SK-N-SH treated with all-trans-retinoic acid at 6 μM for 48 hours (cell line): Measurements from ENCODE around the gene ITPKB.

Experiments
- ATAC-seq: fragments of 200-7000 bp; cut with Tn5 transposase; 3 replicates; pipeline ENCODE4 v1.9.1; 2020; ENCODE audit warnings: mild to moderate bottlenecking, moderate library complexity
- ARNTL ChIP-seq: fragments of 450-650 bp; formaldehyde crosslinking; IDR thresholded peaks from 2 replicates; pipeline ENCODE4 v1.5.0; 2020; ENCODE audit warnings: low read depth, mild to moderate bottlenecking, moderate library complexity, borderline replicate concordance
- BACH2 ChIP-seq: fragments of 250-450 bp; sonication (Bioruptor Pico); IDR thresholded peaks from 2 replicates; pipeline ENCODE4 v1.9.0; 2021; ENCODE audit warnings: mild to moderate bottlenecking, borderline replicate concordance
- CREB5 ChIP-seq: fragments of 250-450 bp; sonication (Bioruptor Pico); IDR thresholded peaks from 2 replicates; pipeline ENCODE4 v1.5.1; 2020; ENCODE audit warnings: low read depth, mild to moderate bottlenecking, moderate library complexity
- CSDC2 ChIP-seq: fragments of 250-450 bp; sonication (Bioruptor Pico); IDR thresholded peaks from 2 replicates; pipeline ENCODE4 v1.5.0; 2020; ENCODE audit warnings: mild to moderate bottlenecking, moderate library complexity
- CSRNP3 ChIP-seq: fragments of 250-450 bp; sonication (Bioruptor Pico); IDR thresholded peaks from 2 replicates; pipeline ENCODE4 v1.5.1; 2021; ENCODE audit warnings: mild to moderate bottlenecking, moderate library complexity
- ESRRG ChIP-seq: fragments of 250-450 bp; sonication (Bioruptor Pico); IDR thresholded peaks from 2 replicates; pipeline ENCODE4 v1.6.1; 2021; ENCODE audit warnings: mild to moderate bottlenecking
- GLIS3 ChIP-seq: fragments of 250-450 bp; sonication (Bioruptor Pico); IDR thresholded peaks from 2 replicates; pipeline ENCODE4 v1.5.0; 2020; ENCODE audit warnings: mild to moderate bottlenecking, moderate library complexity
- ISL1 ChIP-seq: fragments of 250-450 bp; sonication (Bioruptor Pico); IDR thresholded peaks from 2 replicates; pipeline ENCODE4 v2.1.2; 2022; ENCODE audit warnings: mild to moderate bottlenecking, moderate library complexity
- OSR1 ChIP-seq: fragments of 250-450 bp; sonication (Bioruptor Pico); IDR thresholded peaks from 2 replicates; pipeline ENCODE4 v1.8.0; 2022; ENCODE audit warnings: moderate library complexity, mild to moderate bottlenecking, inconsistent platforms
- PATZ1 ChIP-seq: fragments of 250-450 bp; sonication (Bioruptor Pico); IDR thresholded peaks from 2 replicates; pipeline ENCODE4 v1.8.0; 2020; ENCODE audit warnings: mild to moderate bottlenecking, moderate library complexity, borderline replicate concordance
- POU6F1 ChIP-seq: fragments of 250-450 bp; sonication (Bioruptor Pico); IDR thresholded peaks from 2 replicates; pipeline ENCODE4 v1.8.0; 2021; ENCODE audit warnings: low read depth, mild to moderate bottlenecking, moderate library complexity, borderline replicate concordance
- PPARA ChIP-seq: fragments of 250-450 bp; sonication (Bioruptor Pico); IDR thresholded peaks from 2 replicates; pipeline ENCODE4 v1.5.0; 2020; ENCODE audit warnings: mild to moderate bottlenecking, borderline replicate concordance
- RARB ChIP-seq: fragments of 250-450 bp; sonication (Bioruptor Pico); IDR thresholded peaks from 2 replicates; pipeline ENCODE4 v1.8.0; 2021; ENCODE audit warnings: mild to moderate bottlenecking, moderate library complexity
- SNAI2 ChIP-seq: fragments of 250-450 bp; sonication (Bioruptor Pico); IDR thresholded peaks from 2 replicates; pipeline ENCODE4 v1.5.0; 2020; ENCODE audit warnings: mild to moderate bottlenecking, moderate library complexity
- TSHZ2 ChIP-seq: fragments of 250-450 bp; sonication (Bioruptor Pico); IDR thresholded peaks from 2 replicates; pipeline ENCODE4 v1.5.0; 2020; ENCODE audit warnings: mild to moderate bottlenecking, moderate library complexity
- ZC3H10 ChIP-seq: fragments of 250-450 bp; sonication (Bioruptor Pico); IDR thresholded peaks from 2 replicates; pipeline ENCODE4 v1.5.1; 2021; ENCODE audit warnings: mild to moderate bottlenecking, moderate library complexity
- ZFP3 ChIP-seq: fragments of 250-450 bp; sonication (Bioruptor Pico); IDR thresholded peaks from 2 replicates; pipeline ENCODE4 v1.5.0; 2020; ENCODE audit warnings: mild to moderate bottlenecking, moderate library complexity
- ZFP30 ChIP-seq: fragments of 450-650 bp; formaldehyde crosslinking; IDR thresholded peaks from 2 replicates; pipeline ENCODE4 v1.5.0; 2022; ENCODE audit warnings: mild to moderate bottlenecking, moderate library complexity
- ZNF565 ChIP-seq: fragments of 450-650 bp; formaldehyde crosslinking; conservative IDR thresholded peaks from 2 replicates; pipeline ENCODE4 v1.5.0; 2020; ENCODE audit warnings: low read depth, mild to moderate bottlenecking, moderate library complexity
- ZNF70 ChIP-seq: fragments of 450-650 bp; formaldehyde crosslinking; IDR thresholded peaks from 2 replicates; pipeline ENCODE4 v1.5.0; 2020; ENCODE audit warnings: mild to moderate bottlenecking, moderate library complexity
- ZNF8 ChIP-seq: fragments of 450-650 bp; formaldehyde crosslinking; IDR thresholded peaks from 2 replicates; pipeline ENCODE4 v1.5.0; 2020; ENCODE audit warnings: mild to moderate bottlenecking, moderate library complexity

ITPKB gene

GRCh38 chr1:226688808-226689207, 50.3 kb downstream of the ITPKB start (continued):
- TF ChIP-seq ZNF565 (CRISPR knock-in tag) = no peak

- ATAC-seq = no peak
- TF ChIP-seq BACH2 (CRISPR knock-in tag) (no peak), TSHZ2 (no peak), CSDC2 (no peak), ISL1 (no peak), SNAI2 (no peak), ZNF8 (CRISPR knock-in tag) (no peak), CREB5 (no peak), ZFP3 (CRISPR knock-in tag) (no peak), ZNF565 (CRISPR knock-in tag) (no peak), PATZ1 (CRISPR knock-in tag) (no peak), POU6F1 (CRISPR knock-in tag) (no peak), ARNTL (CRISPR knock-in tag) (no peak), ZFP30 (CRISPR knock-in tag) (no peak), ZC3H10 (CRISPR knock-in tag) (no peak), RARB (no peak), GLIS3 (no peak), CSRNP3 (CRISPR knock-in tag) (no peak), ESRRG (CRISPR knock-in tag) (no peak), OSR1 (no peak)
- TF ChIP-seq, all 23 proteins: peak for 0
These were observed 50.9 kb downstream of the ITPKB start for GRCh38 chr1:226688056-226688748.

- TF ChIP-seq RARB = no peak
- no peak for TF ChIP-seq ZNF70 (CRISPR knock-in tag)
- no peak for TF ChIP-seq ZNF8 (CRISPR knock-in tag)
- TF ChIP-seq ZFP30 (CRISPR knock-in tag) = no peak
- no peak for TF ChIP-seq ZFP3 (CRISPR knock-in tag)
- TF ChIP-seq CSRNP3 (CRISPR knock-in tag) = no peak
- no peak for TF ChIP-seq ZC3H10 (CRISPR knock-in tag)
- TF ChIP-seq POU6F1 (CRISPR knock-in tag) = no peak
- TF ChIP-seq ISL1 = no peak
- TF ChIP-seq CREB5 = no peak
- no peak for TF ChIP-seq PPARA (CRISPR knock-in tag)
- TF ChIP-seq GLIS3 = no peak
- TF ChIP-seq OSR1 = no peak
- TF ChIP-seq, all 23 proteins: peak for 0
- ATAC-seq = peak; percentile 67
These were observed 51.7 kb downstream of the ITPKB start for GRCh38 chr1:226687426-226687825.
